ENCODE results near the gene HMGCS1.

Gene HMGCS1

DNA sequence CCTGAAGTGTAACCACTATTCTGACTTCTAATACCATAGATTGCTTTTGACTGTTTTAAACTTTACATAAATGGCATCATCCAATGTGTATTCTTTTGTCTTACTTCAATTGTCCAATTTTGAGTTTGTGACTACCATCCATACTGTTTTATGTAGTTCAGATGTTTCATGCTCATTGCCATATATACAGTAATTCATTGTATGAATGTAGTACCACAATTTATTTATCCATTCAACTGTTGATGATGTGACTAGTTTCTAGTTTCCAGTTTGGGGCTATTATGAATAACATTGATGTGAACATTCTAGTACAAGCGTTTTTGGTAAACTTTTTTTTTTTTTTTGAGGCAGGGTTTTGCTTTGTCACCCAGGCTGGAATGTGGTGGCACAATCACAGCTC lies 55.1 kb downstream of the HMGCS1 start:
- TF ChIP-seq ZFX (IDR thresholded peaks at IDR 0.05; ENCODE audit: borderline replicate concordance) (no peak), CTCF (IDR thresholded peaks at IDR 0.05) (no peak)
- no peak overlapping the region for H3K27ac ChIP-seq

DNA sequence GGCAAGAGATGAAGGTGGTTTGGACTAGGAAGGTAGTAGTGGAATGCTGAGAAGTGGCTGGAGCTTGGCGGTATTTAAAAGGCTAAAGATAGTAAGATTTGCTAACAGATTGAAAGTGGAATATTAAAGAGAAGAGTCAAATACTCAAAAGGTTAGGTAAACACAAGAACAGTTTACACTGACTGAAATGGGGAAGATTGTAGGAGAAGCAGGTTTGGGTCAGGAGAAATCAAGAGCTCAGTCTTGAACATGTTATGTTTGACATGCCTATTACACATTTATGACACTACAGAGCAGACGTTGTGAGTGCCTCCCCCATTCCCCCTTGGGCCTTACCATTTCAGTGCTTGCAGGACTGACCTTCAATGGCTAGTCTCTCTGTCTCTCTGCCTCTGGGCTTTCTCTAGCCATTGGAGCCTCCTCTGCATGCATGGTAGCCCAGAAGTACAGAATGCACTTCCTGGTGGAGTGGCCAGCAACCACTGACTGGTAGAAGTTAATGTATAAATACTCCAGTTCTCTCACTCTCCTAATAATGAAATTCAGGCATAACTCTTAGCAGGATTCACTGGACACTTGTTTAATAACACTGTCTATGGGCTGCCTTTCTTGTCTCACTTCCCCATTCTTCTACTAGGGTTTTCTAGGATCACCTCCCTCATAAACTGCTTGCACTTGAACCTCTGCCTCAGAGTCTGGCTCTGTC lies 56.8 kb downstream of the HMGCS1 start:
- H3K27ac ChIP-seq = no peak overlapping the region
- no peak for TF ChIP-seq ZFX (IDR thresholded peaks at IDR 0.05; ENCODE audit: borderline replicate concordance)
- no peak for TF ChIP-seq CTCF (IDR thresholded peaks at IDR 0.05)

DNA sequence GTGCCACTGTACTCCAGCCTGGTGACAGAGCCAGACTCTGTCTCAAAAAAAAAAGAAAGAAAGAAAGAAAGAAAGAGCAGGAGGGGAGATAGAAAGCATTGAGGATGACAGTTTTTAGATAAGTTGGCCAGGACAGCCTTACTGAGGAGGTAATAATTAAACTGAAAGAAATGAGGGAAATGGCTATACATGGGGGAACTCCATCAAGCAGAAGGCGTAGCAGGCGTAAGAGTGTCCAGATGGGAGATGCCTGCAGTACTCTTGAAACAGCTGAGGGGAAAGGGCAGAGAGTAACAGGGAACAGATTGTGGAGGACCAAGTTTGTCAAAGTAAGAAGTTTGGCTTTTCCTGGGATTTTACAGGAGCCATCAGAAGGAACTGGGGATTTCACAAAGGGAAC lies 57.5 kb downstream of the HMGCS1 start:
- H3K27ac ChIP-seq = no peak overlapping the region
- TF ChIP-seq CTCF (IDR thresholded peaks at IDR 0.05) (no peak), ZFX (IDR thresholded peaks at IDR 0.05; ENCODE audit: borderline replicate concordance) (no peak)

- H3K27ac ChIP-seq = no peak overlapping the region
- TF ChIP-seq CTCF (IDR thresholded peaks at IDR 0.05) (no peak), ZFX (IDR thresholded peaks at IDR 0.05; ENCODE audit: borderline replicate concordance) (no peak)
These were observed 61.5 kb downstream of the HMGCS1 start for GRCh38 chr5:43251754-43252153.

- no peak overlapping the region for H3K27ac ChIP-seq
- TF ChIP-seq CTCF (IDR thresholded peaks at IDR 0.05) (no peak), ZFX (IDR thresholded peaks at IDR 0.05; ENCODE audit: borderline replicate concordance) (no peak)
These were observed 67.4 kb downstream of the HMGCS1 start for GRCh38 chr5:43245724-43246385.

DNA sequence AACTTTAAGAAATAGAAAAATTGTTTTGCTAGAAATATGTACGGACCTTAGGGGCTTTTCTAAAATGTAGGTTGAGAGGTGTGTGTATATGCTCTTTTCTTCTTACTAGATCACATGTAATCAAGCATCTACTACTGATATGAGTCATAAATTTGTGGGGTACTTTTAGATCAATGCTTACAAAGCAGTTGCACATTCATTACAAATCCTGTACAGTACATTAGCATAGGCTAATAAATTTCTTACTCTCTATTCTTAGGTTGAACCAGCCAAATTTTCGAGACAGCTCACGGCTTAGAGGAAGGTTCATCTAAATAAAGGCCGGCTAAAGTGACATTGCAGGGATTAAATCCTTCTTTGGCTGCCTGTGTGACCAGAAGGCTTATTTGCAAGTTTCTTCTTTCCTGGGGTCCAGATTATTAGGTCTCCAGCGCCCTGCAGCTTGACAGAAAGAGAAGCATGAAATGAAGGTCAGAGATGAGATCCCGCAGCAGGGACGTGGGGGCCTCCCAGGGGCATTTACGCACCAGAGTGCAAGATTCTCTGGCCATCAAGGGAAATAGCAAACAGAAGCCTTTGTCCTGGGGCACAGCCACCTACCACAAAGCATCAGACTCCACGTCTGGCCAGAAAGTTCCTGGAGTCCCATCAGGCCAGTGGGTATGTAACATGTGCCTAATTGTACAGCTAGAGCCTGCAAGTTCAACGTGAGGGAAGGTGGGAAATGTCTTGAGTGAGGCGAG lies 68.2 kb downstream of the HMGCS1 start:
- TF ChIP-seq ZFX (IDR thresholded peaks at IDR 0.05; ENCODE audit: borderline replicate concordance) (no peak), CTCF (IDR thresholded peaks at IDR 0.05) (no peak)
- H3K27ac ChIP-seq = no peak overlapping the region

DNA sequence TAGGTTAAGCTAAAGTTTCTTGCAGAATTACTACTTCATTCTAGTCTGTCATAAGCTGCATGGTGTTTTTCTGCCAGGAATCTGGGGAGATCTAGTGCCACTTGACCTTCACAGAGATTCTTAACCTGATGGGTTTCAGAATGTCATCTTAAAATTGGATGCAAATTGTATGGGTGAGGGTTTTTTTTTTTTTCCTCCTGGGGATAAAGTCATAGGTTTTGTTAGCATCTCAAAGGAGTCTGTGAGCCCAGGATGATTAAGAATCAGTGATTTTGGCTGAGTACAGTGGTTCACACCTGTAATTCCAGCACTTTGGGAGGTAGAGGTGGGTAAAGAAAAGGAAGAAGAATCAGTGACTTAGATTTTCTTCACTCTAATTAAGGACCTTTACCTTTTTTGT lies 69.9 kb downstream of the HMGCS1 start:
- no peak overlapping the region for H3K27ac ChIP-seq
- TF ChIP-seq CTCF (IDR thresholded peaks at IDR 0.05) = no peak
- no peak for TF ChIP-seq ZFX (IDR thresholded peaks at IDR 0.05; ENCODE audit: borderline replicate concordance)

Measured in 22Rv1 (cell line).